GM13976 (cell line): ENCODE measurements around the gene MTARC2.
A peak's percentile ranks its signal among the peaks of the same experiment; 100 is the strongest.

Source experiments
- DNase-seq: peaks from one replicate; pipeline ENCODE4 v3.0.0; 2012; ENCODE audit warnings: low spot score
- in situ Hi-C: fragments of 300-500 bp; cut with MboI; formaldehyde crosslinking; loops from one replicate; pipeline ENCODE4 v1.12.0; 2022; ENCODE audit warnings: low sequenced_read_pairs, mixed read lengths, inconsistent platforms; ENCODE audit not compliant: unreplicated experiment
- TF ChIP-seq, protein P1 (sequence below): IDR thresholded peaks from 2 replicates; pipeline ENCODE4 v1.5.1; 2012; ENCODE audit warnings: borderline replicate concordance, mild to moderate bottlenecking; ENCODE audit not compliant: insufficient read depth; ENCODE audit errors: extremely low read depth, missing control alignments, control extremely low read depth

Gene MTARC2

DNA sequence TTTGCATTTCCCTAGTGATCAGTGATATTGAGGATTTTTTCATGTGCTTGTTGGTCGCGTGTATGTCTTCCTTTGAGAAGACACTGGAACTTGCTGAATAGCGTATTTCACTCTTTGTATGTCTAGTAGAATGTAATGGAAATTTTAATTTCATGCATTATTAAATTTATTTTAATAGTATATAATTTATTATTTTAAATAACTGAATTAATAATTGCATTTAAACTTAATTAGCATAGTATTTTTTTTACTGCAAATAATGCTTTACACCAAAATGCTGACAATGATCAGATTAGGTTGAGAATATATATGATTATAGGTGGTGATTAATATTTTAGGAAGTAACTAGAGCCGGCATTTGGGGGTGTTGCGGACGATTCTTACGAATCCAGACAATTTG is 28.1 kb downstream of the MTARC2 start:
- TF ChIP-seq, protein P1, sequence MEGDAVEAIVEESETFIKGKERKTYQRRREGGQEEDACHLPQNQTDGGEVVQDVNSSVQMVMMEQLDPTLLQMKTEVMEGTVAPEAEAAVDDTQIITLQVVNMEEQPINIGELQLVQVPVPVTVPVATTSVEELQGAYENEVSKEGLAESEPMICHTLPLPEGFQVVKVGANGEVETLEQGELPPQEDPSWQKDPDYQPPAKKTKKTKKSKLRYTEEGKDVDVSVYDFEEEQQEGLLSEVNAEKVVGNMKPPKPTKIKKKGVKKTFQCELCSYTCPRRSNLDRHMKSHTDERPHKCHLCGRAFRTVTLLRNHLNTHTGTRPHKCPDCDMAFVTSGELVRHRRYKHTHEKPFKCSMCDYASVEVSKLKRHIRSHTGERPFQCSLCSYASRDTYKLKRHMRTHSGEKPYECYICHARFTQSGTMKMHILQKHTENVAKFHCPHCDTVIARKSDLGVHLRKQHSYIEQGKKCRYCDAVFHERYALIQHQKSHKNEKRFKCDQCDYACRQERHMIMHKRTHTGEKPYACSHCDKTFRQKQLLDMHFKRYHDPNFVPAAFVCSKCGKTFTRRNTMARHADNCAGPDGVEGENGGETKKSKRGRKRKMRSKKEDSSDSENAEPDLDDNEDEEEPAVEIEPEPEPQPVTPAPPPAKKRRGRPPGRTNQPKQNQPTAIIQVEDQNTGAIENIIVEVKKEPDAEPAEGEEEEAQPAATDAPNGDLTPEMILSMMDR = no peak
- no peak for DNase-seq
- in situ Hi-C loops = loop anchor here (10.0 to 25.0 kb wide), 3 partner anchors 91 to 939 kb away; no protein-coding TSS in a partner anchor

DNA sequence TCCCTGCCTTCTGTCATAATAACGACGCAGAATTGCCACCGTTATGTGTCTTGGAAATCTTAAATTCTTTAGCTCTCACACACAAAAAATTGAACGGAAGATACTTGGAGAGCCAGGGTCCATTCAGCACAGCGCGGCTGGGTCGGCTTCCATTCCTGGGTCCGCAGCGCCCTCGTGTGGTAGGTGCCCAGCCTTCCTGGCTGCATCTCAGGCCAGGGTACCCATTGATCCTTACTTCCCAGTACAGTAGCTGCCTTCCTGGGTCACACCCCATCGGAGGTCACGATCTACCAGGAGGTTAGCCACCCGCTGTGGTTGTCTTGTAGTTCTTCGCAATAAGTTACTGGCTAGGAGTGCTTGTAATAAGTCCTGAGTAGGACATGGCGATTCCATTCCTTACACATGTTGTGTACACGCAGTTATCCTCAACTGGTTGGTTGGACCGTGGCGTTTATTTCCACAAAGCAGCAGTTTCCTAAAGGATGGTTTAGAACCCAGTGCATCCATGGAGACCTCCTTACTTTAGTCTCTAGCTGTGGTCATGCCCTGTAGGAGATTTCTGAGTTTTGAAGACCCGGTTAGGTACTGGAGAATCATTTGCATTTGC is 28.7 kb downstream of the MTARC2 start:
- in situ Hi-C loops = loop anchor here (10.0 to 25.0 kb wide), 3 partner anchors 92 to 940 kb away; no protein-coding TSS in a partner anchor
- peak; percentile 78 for DNase-seq
- TF ChIP-seq, protein P1 = peak; percentile 92

DNA sequence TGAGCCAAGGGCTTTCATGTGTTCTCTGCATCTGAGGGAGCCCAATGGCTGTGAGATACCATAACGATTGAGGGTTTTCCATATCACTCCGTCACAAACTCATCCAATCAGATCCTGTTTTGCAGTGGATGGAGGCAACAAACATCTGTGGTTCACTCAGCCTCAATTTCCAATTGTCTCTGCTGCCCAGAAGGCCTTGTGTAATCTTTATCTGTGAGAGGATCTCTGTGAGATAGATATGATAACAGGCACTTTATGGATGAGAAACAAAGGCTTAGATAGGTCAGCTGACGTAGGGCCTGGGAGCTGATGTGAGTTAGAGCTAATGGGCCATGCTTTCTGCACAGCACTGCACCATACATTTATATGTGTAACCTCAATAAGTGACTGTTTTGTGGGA is 35.3 kb downstream of the MTARC2 start:
- DNase-seq = no peak
- in situ Hi-C loops = loop anchor here (25.0 kb wide), 2 partner anchors 496 to 946 kb away; no protein-coding TSS in a partner anchor
- TF ChIP-seq, protein P1 = no peak

DNA sequence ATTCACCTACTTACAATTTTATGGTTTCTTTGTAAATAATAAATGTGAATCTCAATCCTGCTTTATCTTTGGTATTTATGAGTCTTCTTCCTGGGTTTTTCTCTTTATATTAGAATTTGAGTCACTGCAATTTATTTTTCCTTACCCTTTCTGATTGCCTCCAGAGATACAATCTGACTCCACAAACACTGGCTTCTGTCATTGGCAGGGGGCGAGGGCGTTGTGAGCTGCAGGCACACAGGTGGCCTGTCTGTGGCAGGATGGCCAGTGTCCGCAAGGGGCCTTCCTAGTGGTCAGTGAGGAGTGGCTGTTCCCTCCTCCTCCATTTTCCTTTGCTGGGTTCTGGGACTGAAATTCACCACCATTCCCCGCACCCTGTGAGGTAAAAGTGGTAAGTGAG is 36.6 kb downstream of the MTARC2 start:
- in situ Hi-C loops = loop anchor here (25.0 kb wide), 2 partner anchors 497 to 947 kb away; no protein-coding TSS in a partner anchor
- no peak for DNase-seq
- TF ChIP-seq, protein P1 = no peak

DNA sequence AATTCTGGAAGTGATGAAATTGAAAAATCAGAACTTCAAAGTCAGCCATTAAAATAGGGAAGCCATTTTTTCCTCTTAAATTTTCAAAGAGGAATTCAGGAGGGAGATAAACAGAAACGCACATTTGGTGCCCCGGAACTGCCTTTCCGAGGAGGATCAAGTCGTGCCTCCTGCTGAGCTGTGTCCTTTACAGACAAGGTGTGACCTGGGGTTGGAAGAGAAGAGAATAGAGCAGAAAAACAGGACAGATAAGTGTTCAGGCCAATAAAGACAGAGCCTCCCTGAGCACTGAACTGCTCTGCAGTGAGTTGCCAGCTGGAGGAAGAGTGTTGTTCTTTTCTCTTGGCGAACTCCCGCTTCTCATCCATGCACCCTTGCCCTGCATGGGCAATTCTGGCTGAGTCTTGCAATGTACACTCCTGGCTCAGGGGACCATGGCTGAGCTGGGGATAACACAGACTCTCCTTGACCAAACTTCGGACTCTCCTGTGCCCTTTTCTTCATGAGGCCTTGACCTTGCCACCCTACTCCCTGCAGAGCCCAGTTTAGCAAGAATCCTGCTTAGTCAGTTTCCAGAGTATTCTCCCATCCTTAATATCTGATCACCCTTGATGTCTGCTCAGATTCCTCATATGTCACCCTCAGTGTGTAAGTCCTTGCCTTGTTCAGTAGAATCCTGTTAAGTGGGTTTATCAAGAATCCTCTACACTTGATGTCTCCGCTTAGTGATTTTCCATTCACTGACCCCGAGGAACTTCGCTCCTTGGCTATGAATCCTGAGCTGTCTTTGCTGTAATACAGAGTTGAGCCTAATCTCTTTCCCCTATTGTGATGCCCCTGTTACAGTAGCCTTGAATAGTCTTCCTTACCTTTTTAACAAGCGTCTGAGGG is 37.3 kb downstream of the MTARC2 start:
- no peak for DNase-seq
- in situ Hi-C loops = loop anchor here (25.0 kb wide), 2 partner anchors 498 to 948 kb away; no protein-coding TSS in a partner anchor
- TF ChIP-seq, protein P1 = no peak

DNA sequence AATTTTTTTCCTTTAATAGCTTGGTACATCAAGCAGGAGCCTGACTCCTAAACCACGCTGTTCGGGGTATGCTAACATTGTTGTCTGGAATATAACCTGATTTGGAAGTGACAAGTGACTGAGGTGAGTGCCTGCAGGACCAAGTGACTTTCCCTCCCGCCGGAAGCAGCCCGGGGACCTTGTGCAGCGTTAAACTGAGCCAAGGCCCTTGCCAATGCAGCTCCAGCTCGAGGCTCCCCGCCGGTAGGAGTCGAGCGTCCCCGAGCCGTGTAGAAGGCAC is 37.9 kb downstream of the MTARC2 start:
- in situ Hi-C loops = loop anchor here (25.0 kb wide), 2 partner anchors 499 to 949 kb away; no protein-coding TSS in a partner anchor
- DNase-seq = no peak
- TF ChIP-seq, protein P1 = no peak
